ENCODE measurements around the gene HINT2.

The HINT2 gene

DNA sequence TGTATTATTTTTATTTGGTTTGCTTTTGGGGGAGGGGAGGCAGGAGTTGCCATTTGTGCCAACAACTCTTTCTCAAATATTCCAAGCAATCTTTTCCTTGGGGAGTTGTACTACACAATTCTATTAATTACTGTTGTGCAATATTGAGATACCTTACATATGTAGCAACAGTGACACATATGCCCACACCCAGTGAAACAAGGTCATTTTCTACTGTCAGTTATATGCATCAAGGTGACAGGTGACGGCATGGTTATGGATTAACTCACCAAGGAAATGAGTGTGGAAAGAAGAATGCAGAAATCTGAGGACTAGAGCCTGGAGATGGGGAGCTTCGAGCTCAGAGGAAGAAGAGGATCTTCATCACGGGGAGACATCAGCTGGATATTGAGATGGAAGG is 42.9 kb downstream of the HINT2 start:
- no peak for DNase-seq

DNA sequence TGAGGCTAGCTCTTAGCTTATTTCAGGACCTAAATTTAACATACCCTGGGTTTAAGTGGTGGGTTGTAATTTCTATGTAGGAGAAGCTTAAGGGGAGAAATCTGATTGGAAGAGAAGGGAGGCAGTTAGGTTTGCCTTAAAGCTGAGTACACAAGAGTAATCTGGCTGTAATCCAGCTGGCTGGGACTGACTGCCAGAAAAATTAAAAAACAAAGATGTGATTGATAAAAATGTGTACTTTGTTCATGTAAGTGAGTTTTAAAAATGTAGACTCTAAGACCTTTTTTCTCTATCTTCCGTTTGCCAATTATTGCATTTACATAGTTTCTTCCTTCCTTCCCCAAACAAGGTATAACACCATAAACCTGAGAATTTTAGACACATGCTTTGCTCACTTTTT is 43.3 kb downstream of the HINT2 start:
- no peak for DNase-seq

- DNase-seq: no peak
These were observed 43.8 kb downstream of the HINT2 start for GRCh38 chr9:35771075-35771433.

GRCh38 chr9:35769763-35770162 is 45.1 kb downstream of the HINT2 start:
- DNase-seq: no peak

GRCh38 chr9:35767458-35767857 is 47.4 kb downstream of the HINT2 start:
- no peak for DNase-seq

DNA sequence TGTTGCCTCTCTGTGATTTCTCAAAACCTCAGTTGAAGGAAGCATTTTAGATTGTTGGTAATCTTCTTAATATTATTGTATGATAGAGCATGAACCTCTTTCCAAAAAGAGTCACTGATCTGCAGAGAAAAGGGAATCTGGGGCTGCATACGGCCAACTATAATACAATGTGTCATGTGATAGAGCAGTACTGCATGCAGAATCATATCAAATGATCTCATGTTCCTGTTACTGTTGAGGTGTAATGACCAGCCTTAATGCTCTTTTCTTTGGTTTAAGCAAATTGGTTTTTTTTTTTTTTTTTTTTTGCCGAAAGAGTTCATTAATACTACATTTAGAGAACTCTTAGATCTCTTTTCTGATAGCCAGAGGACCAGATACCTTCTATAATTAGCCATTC is 47.8 kb downstream of the HINT2 start:
- no peak for DNase-seq

GRCh38 chr9:35763803-35764202 is 51.0 kb downstream of the HINT2 start:
- no peak for DNase-seq

- DNase-seq: no peak
These were observed 51.7 kb downstream of the HINT2 start for GRCh38 chr9:35763181-35763580.
